Colon (tissue), 2 donors: ENCODE results near the gene ARV1.
"Not testable (repeated sequence)": the region's sequence is repeated elsewhere in the genome, so short reads cannot be mapped to it uniquely, and the experiment has no call there.

Experiments used
- FAIRE-seq: peaks from 2 replicates; lab custom pipeline; 2012; peaks lifted over from hg19 to GRCh38; lab: Jason Lieb, UNC
- donor health status: control.
- donor health status: control.

ARV1 gene

GRCh38 chr1:231045286-231045685, 66.4 kb downstream of the ARV1 start:
- no peak for FAIRE-seq

- FAIRE-seq, result not testable (repeated sequence)
Measured at GRCh38 chr1:231045921-231046729, 67.2 kb downstream of the ARV1 start.

- no peak for FAIRE-seq
Measured at GRCh38 chr1:231046730-231047395, 68.0 kb downstream of the ARV1 start.

- not testable (repeated sequence) for FAIRE-seq
Measured at GRCh38 chr1:231047529-231047928, 68.6 kb downstream of the ARV1 start.

GRCh38 chr1:231048419-231048818, 69.5 kb downstream of the ARV1 start:
- not testable (repeated sequence) for FAIRE-seq

GRCh38 chr1:231049121-231049979, 70.5 kb downstream of the ARV1 start:
- FAIRE-seq, result no peak
